GM12873 (cell line): ENCODE data around the gene CENPP.

Experiments used
- CTCF ChIP-seq: IDR thresholded peaks from 2 replicates; pipeline ENCODE4 v1.5.1; 2012; ENCODE audit warnings: low read depth, mild to moderate bottlenecking, moderate library complexity, low read length, control low read depth; ENCODE audit not compliant: insufficient read depth; ENCODE audit errors: missing control alignments

Gene CENPP

GRCh38 chr9:92563116-92564100, 237.7 kb downstream of the CENPP start:
- TF ChIP-seq CTCF, result no peak

GRCh38 chr9:92564504-92564903, 238.8 kb downstream of the CENPP start:
- no peak for TF ChIP-seq CTCF

- TF ChIP-seq CTCF, result no peak
Observed at GRCh38 chr9:92564982-92565381, 239.2 kb downstream of the CENPP start.

- TF ChIP-seq CTCF, result no peak
Observed at GRCh38 chr9:92576175-92576574, 250.4 kb downstream of the CENPP start.

GRCh38 chr9:92589923-92590322, 264.2 kb downstream of the CENPP start:
- TF ChIP-seq CTCF, result no peak

GRCh38 chr9:92590377-92590776, 264.6 kb downstream of the CENPP start:
- no peak for TF ChIP-seq CTCF

- TF ChIP-seq CTCF, result no peak
Observed at GRCh38 chr9:92592537-92592936, 266.8 kb downstream of the CENPP start.
